Measurements from ENCODE around the gene ARHGAP33.
"Not testable (repeated sequence)": the region's sequence is repeated elsewhere in the genome, so short reads cannot be mapped to it uniquely, and the experiment has no call there.

Gene ARHGAP33

GRCh38 chr19:35780717-35781116, 5.4 kb downstream of the ARHGAP33 start:
- no peak for DNase-seq

GRCh38 chr19:35781650-35782049, 6.3 kb downstream of the ARHGAP33 start:
- no peak for DNase-seq

- no peak for DNase-seq
Observed at GRCh38 chr19:35782589-35782988, 7.2 kb downstream of the ARHGAP33 start.

- no peak for DNase-seq
Observed at GRCh38 chr19:35783469-35784434, 8.4 kb downstream of the ARHGAP33 start.

GRCh38 chr19:35784503-35785338, 9.4 kb downstream of the ARHGAP33 start:
- no peak for DNase-seq

GRCh38 chr19:35785339-35785627, 9.9 kb downstream of the ARHGAP33 start:
- DNase-seq, result no peak

GRCh38 chr19:35786299-35787160, 11.2 kb downstream of the ARHGAP33 start:
- DNase-seq, result no peak

GRCh38 chr19:35787227-35787799, 11.9 kb downstream of the ARHGAP33 start:
- DNase-seq, result no peak

GRCh38 chr19:35788205-35788960, 13.0 kb downstream of the ARHGAP33 start:
- DNase-seq, result no peak

- no peak for DNase-seq
Observed at GRCh38 chr19:35789195-35789977, 14.0 kb downstream of the ARHGAP33 start.

GRCh38 chr19:35789978-35790944, 14.9 kb downstream of the ARHGAP33 start:
- no peak for DNase-seq

GRCh38 chr19:35790981-35791813, 15.8 kb downstream of the ARHGAP33 start:
- no peak for DNase-seq

- no peak for DNase-seq
Observed at GRCh38 chr19:35791814-35792279, 16.5 kb downstream of the ARHGAP33 start.

GRCh38 chr19:35792312-35792711, 16.9 kb downstream of the ARHGAP33 start:
- DNase-seq, result no peak

- DNase-seq, result no peak
Observed at GRCh38 chr19:35792888-35793287, 17.5 kb downstream of the ARHGAP33 start.

- DNase-seq, result no peak
Observed at GRCh38 chr19:35793381-35794165, 18.2 kb downstream of the ARHGAP33 start.

- DNase-seq, result not testable (repeated sequence)
Observed at GRCh38 chr19:35795564-35795963, 20.2 kb downstream of the ARHGAP33 start.

Data from cortex of kidney (tissue), 1 donor.